Osteocyte (in vitro differentiated cells): Measurements from ENCODE around the gene NBL1. TPM values are rescaled to one million over a fixed set of nuclear protein-coding genes. Genes with fewer than 3 reads are reported as not detected.

Experiments
- DNase-seq: peaks from one replicate; pipeline ENCODE4 v3.0.0; 2021; ENCODE audit warnings: mixed read lengths; ENCODE audit not compliant: unreplicated experiment; ENCODE audit errors: extremely low spot score
- H3K27ac Mint-ChIP-seq: one replicate; pipeline ENCODE4 v1.8.0; 2021; ENCODE audit warnings: mild to moderate bottlenecking, mixed read lengths; ENCODE audit not compliant: unreplicated experiment
- H3K27me3 Mint-ChIP-seq: one replicate; pipeline ENCODE4 v1.8.0; 2021; ENCODE audit warnings: mixed read lengths; ENCODE audit not compliant: unreplicated experiment
- H3K36me3 Mint-ChIP-seq: one replicate; pipeline ENCODE4 v1.8.0; 2021; ENCODE audit warnings: mixed read lengths; ENCODE audit not compliant: unreplicated experiment
- H3K4me1 Mint-ChIP-seq: one replicate; pipeline ENCODE4 v1.8.0; 2021; ENCODE audit warnings: mixed read lengths; ENCODE audit not compliant: unreplicated experiment
- H3K4me3 Mint-ChIP-seq: one replicate; pipeline ENCODE4 v1.8.0; 2021; ENCODE audit warnings: mild to moderate bottlenecking, moderate library complexity, mixed read lengths; ENCODE audit not compliant: unreplicated experiment
- H3K9me3 Mint-ChIP-seq: one replicate; pipeline ENCODE4 v1.8.0; 2021; ENCODE audit warnings: mixed read lengths; ENCODE audit not compliant: unreplicated experiment
- CTCF ChIP-seq: fragments of 200-600 bp; sonication (generic); IDR thresholded peaks from 2 replicates; pipeline ENCODE4 v1.5.0; 2021; ENCODE audit warnings: antibody characterized with exemption, mild to moderate bottlenecking, moderate library complexity
- total RNA-seq: library from RNA; stranded (reverse); gene quantifications from 2 replicates; pipeline ENCODE4 v1.2.1, GENCODE V29; 2021

NBL1 gene
- total RNA-seq, 1 donor from 2014 or later: 547 TPM

- Mint-ChIP-seq H3K4me1 (no peaks in the 10 kb centered on the region), H3K4me3 (no peak overlapping the region), H3K36me3 (no peaks in the 10 kb centered on the region), H3K27ac (no peak overlapping the region), H3K9me3 (no peaks in the 10 kb centered on the region), H3K27me3 (peaks cover 32% of the 10 kb centered on the region)
- no peak for DNase-seq
- no peak for TF ChIP-seq CTCF
Observed at GRCh38 chr1:19672237-19672636, 28.1 kb downstream of the NBL1 start.

- H3K27me3 Mint-ChIP-seq: peaks cover 8% of the 10 kb centered on the region
- no peaks in the 10 kb centered on the region for H3K4me1 Mint-ChIP-seq
- H3K27ac Mint-ChIP-seq: no peak overlapping the region
- DNase-seq: no peak
- no peaks in the 10 kb centered on the region for H3K36me3 Mint-ChIP-seq
- no peak overlapping the region for H3K4me3 Mint-ChIP-seq
- TF ChIP-seq CTCF: no peak
- no peaks in the 10 kb centered on the region for H3K9me3 Mint-ChIP-seq
Observed at GRCh38 chr1:19675797-19676196, 31.7 kb downstream of the NBL1 start.

GRCh38 chr1:19676438-19676922, 32.4 kb downstream of the NBL1 start:
- Mint-ChIP-seq H3K36me3 (no peaks in the 10 kb centered on the region), H3K27me3 (peaks cover 8% of the 10 kb centered on the region), H3K4me3 (no peak overlapping the region), H3K27ac (no peak overlapping the region), H3K9me3 (no peaks in the 10 kb centered on the region), H3K4me1 (no peaks in the 10 kb centered on the region)
- no peak for DNase-seq
- no peak for TF ChIP-seq CTCF

- Mint-ChIP-seq H3K9me3 (no peaks in the 10 kb centered on the region), H3K27me3 (no peaks in the 10 kb centered on the region), H3K27ac (no peak overlapping the region), H3K36me3 (no peaks in the 10 kb centered on the region), H3K4me1 (peaks cover 3% of the 10 kb centered on the region), H3K4me3 (no peak overlapping the region)
- no peak for DNase-seq
- TF ChIP-seq CTCF: no peak
Observed at GRCh38 chr1:19678493-19678892, 34.4 kb downstream of the NBL1 start.

GRCh38 chr1:19678931-19679453, 34.9 kb downstream of the NBL1 start:
- Mint-ChIP-seq H3K4me1 (peaks cover 3% of the 10 kb centered on the region), H3K27me3 (no peaks in the 10 kb centered on the region), H3K4me3 (no peak overlapping the region), H3K27ac (no peak overlapping the region), H3K9me3 (no peaks in the 10 kb centered on the region), H3K36me3 (no peaks in the 10 kb centered on the region)
- DNase-seq: no peak
- TF ChIP-seq CTCF: no peak
